Erythroblast (primary cell): ENCODE measurements around the gene AKT3.

Experiments used
- GATA1 ChIP-seq: IDR thresholded peaks from 2 replicates; pipeline ENCODE4 v1.6.1; 2011; ENCODE audit warnings: low read depth, mild to moderate bottlenecking, control low read depth, low read length, moderate library complexity
- POLR2A ChIP-seq: IDR thresholded peaks from 2 replicates; pipeline ENCODE4 v1.6.1; 2011; ENCODE audit warnings: mild to moderate bottlenecking, low read length

DNA sequence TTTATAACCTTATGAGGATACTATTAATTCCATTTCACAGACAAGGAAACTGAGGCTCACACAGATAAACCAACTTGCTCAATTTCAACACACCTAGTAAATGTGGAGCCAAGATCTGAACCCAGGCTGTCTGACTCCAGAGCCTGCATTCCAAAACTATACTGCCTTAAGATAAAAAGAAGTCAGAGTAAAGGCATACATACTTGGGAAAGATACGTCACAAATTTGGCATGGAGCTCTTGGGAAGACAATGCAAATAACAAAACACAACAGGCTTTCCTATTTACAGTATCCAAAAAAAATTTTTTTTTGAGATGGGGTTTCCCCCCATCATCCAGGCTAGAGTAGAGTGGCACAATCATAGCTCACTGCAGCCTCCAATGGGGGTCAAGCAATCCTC, 5.9 kb downstream of the AKT3 start:
- TF ChIP-seq POLR2A: no peak
- TF ChIP-seq GATA1: no peak
